Superior temporal gyrus (tissue), 1 donor: ENCODE measurements around the gene FAM210A.

Experiments used
- DNase-seq: peaks from one replicate; pipeline ENCODE4 v3.0.0-alpha.2; 2016; ENCODE audit errors: extremely low spot score

Gene FAM210A

GRCh38 chr18:13621886-13622619, 104.3 kb downstream of the FAM210A start:
- peak; percentile 31 for DNase-seq

GRCh38 chr18:13621446-13621849, 104.9 kb downstream of the FAM210A start:
- DNase-seq, result no peak

GRCh38 chr18:13620818-13621445, 105.4 kb downstream of the FAM210A start:
- no peak for DNase-seq

DNA sequence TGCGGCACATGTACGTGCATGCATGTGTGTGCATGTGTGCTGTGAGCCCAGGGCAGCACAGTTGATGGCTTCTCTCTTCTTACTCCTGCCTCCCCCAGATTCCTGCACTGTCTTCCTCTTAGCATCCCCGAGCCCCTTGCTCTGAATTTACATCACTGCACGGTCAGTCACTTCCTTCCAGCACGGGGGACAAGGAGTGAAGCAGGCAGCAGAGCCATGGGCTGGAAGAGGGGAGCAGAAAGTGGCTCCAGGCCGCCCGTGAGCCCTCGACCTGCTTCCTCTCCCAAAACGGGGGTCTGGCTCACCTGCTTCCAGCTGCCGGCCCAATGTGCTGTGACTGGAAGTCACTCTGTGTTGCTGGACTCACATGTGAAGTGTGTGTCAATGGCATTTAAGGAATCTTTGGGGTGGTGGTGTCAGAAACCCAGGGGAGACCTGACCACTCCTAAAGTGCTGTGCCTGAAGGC, 106.1 kb downstream of the FAM210A start:
- DNase-seq, result peak; percentile 21

GRCh38 chr18:13619505-13620205, 106.7 kb downstream of the FAM210A start:
- DNase-seq, result peak; percentile 64

- no peak for DNase-seq
These were observed 107.5 kb downstream of the FAM210A start for GRCh38 chr18:13618760-13619438.

GRCh38 chr18:13617826-13618515, 108.4 kb downstream of the FAM210A start:
- DNase-seq, result peak; percentile 52

DNA sequence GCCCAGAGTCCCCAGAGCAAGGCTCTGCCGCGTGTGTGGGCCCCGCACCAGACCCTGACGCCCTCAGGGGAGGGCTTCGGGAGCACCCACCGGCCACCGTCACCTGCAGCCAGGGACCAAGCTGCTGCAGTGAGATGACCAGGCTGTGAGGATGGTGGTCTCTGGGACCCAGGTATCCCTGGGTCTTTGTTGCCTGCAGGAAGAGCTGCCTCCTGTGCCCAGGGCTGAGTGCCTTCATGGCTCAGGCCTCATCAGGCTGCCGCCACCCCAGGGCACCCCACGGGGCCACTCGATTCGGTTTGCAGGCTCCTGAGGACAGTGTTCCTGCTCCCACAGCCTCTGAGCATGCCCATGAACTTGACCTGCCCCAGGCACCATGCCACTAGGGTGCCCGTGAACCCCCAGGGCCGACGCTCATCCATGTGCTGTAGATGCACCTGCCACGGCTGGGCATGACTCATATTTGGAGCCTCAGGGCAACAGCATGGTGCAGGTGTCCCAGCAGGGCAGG, 109.8 kb downstream of the FAM210A start:
- DNase-seq, result no peak

DNA sequence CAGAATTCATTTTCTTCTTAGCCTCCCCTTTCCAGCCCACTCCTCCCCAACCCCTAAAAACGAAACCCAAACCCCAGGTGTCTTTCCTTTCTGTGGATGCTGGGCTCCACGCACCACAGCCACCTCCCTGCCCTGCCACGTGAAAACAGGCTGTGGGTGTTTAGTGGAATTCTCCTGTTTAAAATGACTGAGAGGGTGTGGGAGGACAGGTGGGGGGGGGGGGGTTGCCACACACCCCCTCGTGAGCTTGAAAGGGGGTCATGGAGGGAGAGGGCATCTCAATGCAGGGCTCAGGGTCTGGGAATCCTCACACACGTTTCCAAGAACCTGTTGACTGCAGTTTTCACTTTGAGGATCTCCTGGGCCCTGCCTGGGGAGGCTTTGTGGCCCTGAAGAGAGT, 110.3 kb downstream of the FAM210A start:
- DNase-seq, result peak; percentile 31

- peak; percentile 73 for DNase-seq
These were observed 110.9 kb downstream of the FAM210A start for GRCh38 chr18:13615432-13615861.

- DNase-seq, result peak; percentile 51
These were observed 111.6 kb downstream of the FAM210A start for GRCh38 chr18:13614641-13615288.

GRCh38 chr18:13613591-13614501, 112.5 kb downstream of the FAM210A start:
- peak; percentile 63 for DNase-seq
